Measurements from ENCODE around the gene NHERF1. TPM values are rescaled to one million over a fixed set of nuclear protein-coding genes. Genes with fewer than 3 reads are reported as not detected.

The NHERF1 gene
- total and polyA plus RNA-seq, 2 of the 13 experiments (the other 11 are each of a cell fraction or from before 2014, with no cell fraction given): 169 to 269 TPM

- TF ChIP-seq ATF3 (CRISPR knock-in tag; IDR thresholded peaks at IDR 0.05): peak; percentile 32; the same call in 1 of the 2 replicates
- TF ChIP-seq TRAFD1 (CRISPR knock-in tag; IDR thresholded peaks at IDR 0.05; ENCODE audit: borderline replicate concordance): no peak; the same call in none of the 2 replicates
- TF ChIP-seq IKZF1 (IDR thresholded peaks at IDR 0.05): no peak
- no peak for TF ChIP-seq ZNF180 (CRISPR knock-in tag; IDR thresholded peaks at IDR 0.05; ENCODE audit: borderline replicate concordance, low read depth)
- TF ChIP-seq RBAK (CRISPR knock-in tag; IDR thresholded peaks at IDR 0.05): no peak
- TF ChIP-seq ZNF12 (CRISPR knock-in tag; IDR thresholded peaks at IDR 0.05): no peak
- TF ChIP-seq ZUFSP (CRISPR knock-in tag; IDR thresholded peaks at IDR 0.05; ENCODE audit: borderline replicate concordance): no peak
- no peak for TF ChIP-seq KDM6A (CRISPR knock-in tag; IDR thresholded peaks at IDR 0.05; ENCODE audit: low read depth)
- TF ChIP-seq ESRRA (CRISPR knock-in tag; IDR thresholded peaks at IDR 0.05; ENCODE audit: low read depth): no peak; the same call in 1 of the 2 replicates
- no peak for TF ChIP-seq TERF1 (CRISPR knock-in tag; IDR thresholded peaks at IDR 0.05)
- TF ChIP-seq PRDM15 (CRISPR knock-in tag; IDR thresholded peaks at IDR 0.05): no peak
- TF ChIP-seq HBP1 (CRISPR knock-in tag; IDR thresholded peaks at IDR 0.05; ENCODE audit: low read depth): peak; percentile 91; the same call in 1 of the 2 replicates
- TF ChIP-seq ZBTB44 (CRISPR knock-in tag; IDR thresholded peaks at IDR 0.05): peak; percentile 77; the same call in 1 of the 2 replicates
- TF ChIP-seq ZNF878 (CRISPR knock-in tag; IDR thresholded peaks at IDR 0.05): 0 out of 2 replicates have a peak, but pooled peaks have one; percentile 41
- TF ChIP-seq ZFP36 (IDR thresholded peaks at IDR 0.05; ENCODE audit: borderline replicate concordance, low read depth, low read length, partially characterized antibody): no peak
These were observed 22.3 kb downstream of the NHERF1 start (continued) for GRCh38 chr17:74770498-74771318.
